H1 (cell line): ENCODE measurements around the gene SUCLG2. TPM values are rescaled to one million over a fixed set of nuclear protein-coding genes. Genes with fewer than 3 reads are reported as not detected.

ENCODE experiments used
- CTCF ChIA-PET: fragments of 300-600 bp; sonication (Branson Sonifier 250); formaldehyde crosslinking; loops from one replicate; lab custom pipeline; 2021; ENCODE audit not compliant: partially characterized antibody; lab: Charles Lee
- POLR2A ChIA-PET: fragments of 300-600 bp; sonication (Branson Sonifier 250); formaldehyde crosslinking; loops from one replicate; lab custom pipeline; 2021; ENCODE audit warnings: inconsistent platforms; ENCODE audit not compliant: partially characterized antibody; lab: Charles Lee
- DNase-seq, 2 experiments: peaks; one replicate each; pipeline versions ENCODE4 v3.0.0 to v3.0.0-alpha.2; 2010 to 2022; ENCODE audit warnings: low spot score in 2 of 2, low read depth in 1 of 2, mixed read lengths in 1 of 2
- FAIRE-seq: peaks from 2 replicates; lab custom pipeline; 2011; peaks lifted over from hg19 to GRCh38; lab: Jason Lieb, UNC
- H2AFZ ChIP-seq: 2 replicates; pipeline ENCODE4 v1.8.1; 2012; ENCODE audit warnings: low read length, inconsistent platforms
- H2AK5ac ChIP-seq: 2 replicates; pipeline ENCODE4 v1.6.1; 2013; ENCODE audit warnings: low read depth, low read length
- H2BK120ac ChIP-seq: replicated peaks from 2 replicates; pipeline ENCODE3; 2013; ENCODE audit warnings: low read depth, low read length, inconsistent platforms
- H2BK12ac ChIP-seq: 2 replicates; pipeline ENCODE4 v1.6.1; 2013; ENCODE audit warnings: low read depth, low read length
- H2BK15ac ChIP-seq: 2 replicates; pipeline ENCODE4 v1.6.1; 2013; ENCODE audit warnings: low read length
- H2BK20ac ChIP-seq: 2 replicates; pipeline ENCODE4 v1.6.1; 2013; ENCODE audit warnings: low read length
- H2BK5ac ChIP-seq: 2 replicates; pipeline ENCODE4 v1.6.1; 2013; ENCODE audit warnings: low read depth, low read length
- H3K14ac ChIP-seq: 2 replicates; pipeline ENCODE4 v1.6.1; 2013; ENCODE audit warnings: inconsistent platforms; ENCODE audit not compliant: insufficient read length
- H3K18ac ChIP-seq: 2 replicates; pipeline ENCODE4 v1.6.1; 2013; ENCODE audit warnings: low read length; ENCODE audit errors: extremely low read depth
- H3K23ac ChIP-seq: 2 replicates; pipeline ENCODE4 v1.6.1; 2013; ENCODE audit warnings: inconsistent platforms; ENCODE audit not compliant: insufficient read length
- H3K23me2 ChIP-seq: 2 replicates; pipeline ENCODE4 v1.6.1; 2013; ENCODE audit warnings: low read depth, low read length
- H3K27ac ChIP-seq: 2 replicates; pipeline ENCODE4 v1.6.1; 2011; ENCODE audit warnings: low read depth, low read length, inconsistent platforms
- H3K27me3 ChIP-seq, 4 experiments: replicated peaks in 1 of 4; 1 replicate in 1 of 4; 2 replicates in 3 of 4; pipeline versions ENCODE4 v1.6.1 to v1.8.1; 2011 to 2013; ENCODE audit warnings: low read length in 3 of 4, mild to moderate bottlenecking in 3 of 4, inconsistent platforms in 2 of 4, mixed read lengths in 2 of 4, moderate library complexity in 1 of 4; ENCODE audit not compliant: control insufficient read depth in 3 of 4, insufficient read depth in 3 of 4; ENCODE audit errors: extremely low read depth in 1 of 4
- H3K36me3 ChIP-seq, 4 experiments: 2 replicates each; pipeline versions ENCODE4 v1.6.1 to v1.8.1; 2011 to 2013; ENCODE audit warnings: mild to moderate bottlenecking in 4 of 4, low read length in 3 of 4, moderate library complexity in 2 of 4, control low read depth in 1 of 4, inconsistent platforms in 1 of 4; ENCODE audit not compliant: insufficient read depth in 4 of 4, control insufficient read depth in 2 of 4
- H3K4ac ChIP-seq: replicated peaks from 2 replicates; pipeline ENCODE3; 2013; ENCODE audit warnings: low read length, low read depth, mixed read lengths, inconsistent platforms; ENCODE audit not compliant: insufficient read length
- H3K4me1 ChIP-seq, 4 experiments: replicated peaks in 1 of 4; 1 replicate in 1 of 4; 2 replicates in 3 of 4; pipeline versions ENCODE4 v1.6.1 to v1.8.1; 2011 to 2013; ENCODE audit warnings: low read length in 3 of 4, inconsistent platforms in 2 of 4, mixed read lengths in 1 of 4; ENCODE audit not compliant: insufficient read depth in 4 of 4, control insufficient read depth in 3 of 4
- H3K4me2 ChIP-seq, 2 experiments: 2 replicates each; pipeline versions ENCODE4 v1.6.1 to v1.8.1; 2011 to 2013; ENCODE audit warnings: low read depth in 2 of 2, low read length in 2 of 2, control low read depth in 1 of 2, inconsistent platforms in 1 of 2, mild to moderate bottlenecking in 1 of 2; ENCODE audit not compliant: insufficient read depth in 1 of 2
- H3K4me3 ChIP-seq, 4 experiments: fragments of 200-600, 300-600 bp in 1 of 4; sonication (generic), shearing (Covaris generic), sonication (Bioruptor Twin) in 1 of 4; 2 replicates each; pipeline versions ENCODE4 v1.5.1 to v1.8.1; 2011 to 2016; ENCODE audit warnings: low read length in 4 of 4, low read depth in 3 of 4, control low read depth in 2 of 4, inconsistent platforms in 2 of 4, mild to moderate bottlenecking in 2 of 4, mixed read lengths in 1 of 4, moderate library complexity in 1 of 4; ENCODE audit not compliant: insufficient read depth in 2 of 4; ENCODE audit errors: extremely low read depth in 1 of 4
- H3K56ac ChIP-seq: replicated peaks from 2 replicates; pipeline ENCODE3; 2013; ENCODE audit warnings: low read depth, mild to moderate bottlenecking, mixed read lengths, low read length, inconsistent platforms; ENCODE audit not compliant: insufficient read length
- H3K79me1 ChIP-seq: 2 replicates; pipeline ENCODE4 v1.6.1; 2013; ENCODE audit warnings: low read depth, low read length, control low read depth
- H3K79me2 ChIP-seq, 2 experiments: 2 replicates each; pipeline versions ENCODE4 v1.6.1 to v1.8.1; 2012 to 2013; ENCODE audit warnings: low read length in 2 of 2, mild to moderate bottlenecking in 2 of 2, inconsistent platforms in 1 of 2; ENCODE audit not compliant: insufficient read depth in 2 of 2, control insufficient read depth in 1 of 2
- H3K9ac ChIP-seq, 4 experiments: replicated peaks in 1 of 4; 1 replicate in 1 of 4; 2 replicates in 3 of 4; pipeline versions ENCODE4 v1.6.1 to v1.8.1; 2011 to 2013; ENCODE audit warnings: low read depth in 3 of 4, low read length in 3 of 4, control low read depth in 2 of 4, mild to moderate bottlenecking in 2 of 4, moderate library complexity in 2 of 4, inconsistent platforms in 1 of 4; ENCODE audit errors: extremely low read depth in 1 of 4
- H3K9me3 ChIP-seq, 2 experiments: 2 replicates each; pipeline versions ENCODE4 v1.6.1 to v1.8.1; 2012 to 2013; ENCODE audit warnings: mild to moderate bottlenecking in 2 of 2, moderate library complexity in 2 of 2, control low read depth in 1 of 2, inconsistent platforms in 1 of 2, low read depth in 1 of 2, low read length in 1 of 2, mixed read lengths in 1 of 2; ENCODE audit not compliant: insufficient read depth in 2 of 2
- H4K20me1 ChIP-seq, 2 experiments: replicated peaks in 1 of 2; 2 replicates each; pipeline versions ENCODE3 to v1.8.1; 2011 to 2013; ENCODE audit warnings: inconsistent platforms in 2 of 2, low read length in 2 of 2, mild to moderate bottlenecking in 1 of 2; ENCODE audit not compliant: insufficient read depth in 2 of 2, control insufficient read depth in 1 of 2
- H4K5ac ChIP-seq: 2 replicates; pipeline ENCODE4 v1.6.1; 2013; ENCODE audit warnings: low read length, low read depth, mixed read lengths, inconsistent platforms; ENCODE audit not compliant: insufficient read length
- H4K8ac ChIP-seq: 2 replicates; pipeline ENCODE4 v1.8.0; 2013; ENCODE audit warnings: mild to moderate bottlenecking, moderate library complexity, low read length, inconsistent platforms; ENCODE audit not compliant: insufficient read depth; ENCODE audit errors: extremely low read depth
- H4K91ac ChIP-seq: replicated peaks from 2 replicates; pipeline ENCODE3; 2013; ENCODE audit warnings: low read length, mixed read lengths, inconsistent platforms; ENCODE audit not compliant: insufficient read length
- WGBS, 2 experiments: shearing (Covaris generic) in 1 of 2; methylation state at CpG; one replicate each; pipeline versions ENCODE4 v1.1.6 to v1.1.7; 2013 to 2015; ENCODE audit warnings: low lambda C conversion rate in 2 of 2, mixed read lengths in 2 of 2, inconsistent platforms in 1 of 2, low coverage in 1 of 2, missing lambda C conversion rate in 1 of 2; ENCODE audit not compliant: insufficient replicate concordance in 2 of 2, insufficient coverage in 1 of 2, insufficient read length in 1 of 2; ENCODE audit errors: extremely low coverage in 1 of 2, missing lambda C conversion rate in 1 of 2; 5-methylcytosine and 5-hydroxymethylcytosine counted together
- polyA plus RNA-seq, 7 experiments: library from polyadenylated mRNA; depleted of rRNA in 3 of 7; stranded (reverse) in 5 of 7; unstranded in 2 of 7; fragments of >200 nt in 5 of 7; fragments of 200-250 nt in 2 of 7; gene quantifications; 1 replicate in 5 of 7; 2 replicates in 1 of 7; 4 replicates in 1 of 7; pipeline versions ENCODE4 v1.2.1 to v1.2.3, GENCODE V29; 2011 to 2013; ENCODE audit warnings: missing spikeins in 2 of 7, mixed read lengths in 2 of 7
- total RNA-seq: library from RNA; stranded (reverse); fragmentation: NEBNext Ultra II Directional; extraction: Animal tissue kit (Norgen Biotek cat#: 25700); gene quantifications from 2 replicates; pipeline ENCODE4 v1.2.1, GENCODE V29; 2021

The SUCLG2 gene
- total and polyA plus RNA-seq, 2 of the 8 experiments (the other 6 are each of a cell fraction or from before 2014, with no cell fraction given) = 12.9 to 46.2 TPM

GRCh38 chr3:67657192-67657591 lies 2.8 kb upstream of the SUCLG2 start:
- Histone ChIP-seq H2AK5ac (no peak overlapping the region), H2BK5ac (no peak overlapping the region), H3K79me1 (peaks cover 5% of the 10 kb centered on the region), H2BK120ac (no peak overlapping the region), H3K36me3 (no peaks in the 10 kb centered on the region), H3K79me2 (peaks cover 0 to 6% of the 10 kb centered on the region in 2 experiments; a peak in 2 of 4 replicates), H3K4me2 (no peak overlapping the region), H4K5ac (no peak overlapping the region), H4K20me1 (no peaks in the 10 kb centered on the region), H3K4ac (no peak overlapping the region), H2BK12ac (no peak overlapping the region), H3K23ac (no peak overlapping the region), H3K14ac (no peak overlapping the region), H3K27me3 (no peaks in the 10 kb centered on the region), H3K4me3 (no peak overlapping the region), H3K4me1 (peaks cover 3 to 9% (median 6%) of the 10 kb centered on the region in 4 experiments), H2BK15ac (no peak overlapping the region), H3K27ac (no peak overlapping the region), H2BK20ac (no peak overlapping the region), H4K8ac (no peak overlapping the region), H2AFZ (no peak overlapping the region), H3K23me2 (peaks cover 6% of the 10 kb centered on the region), H3K56ac (no peak overlapping the region), H3K9ac (no peak overlapping the region), H3K9me3 (no peaks in the 10 kb centered on the region), H3K18ac (no peak overlapping the region), H4K91ac (no peak overlapping the region)
- FAIRE-seq (no peak), DNase-seq (no peak)
- WGBS, 2 experiments = 97% methylated on average over 5 of the region's 5 CpGs; no CpG with 5 or more reads in 1 of the 2 experiments
- ChIA-PET POLR2A (no interaction called here), CTCF (interaction anchor here (0.9 kb wide), 1 partner anchor 20 kb away, joined by 3 read pairs; no protein-coding TSS in a partner anchor)
